Measurements from ENCODE around the gene ABTB2. TPM values are rescaled to one million over a fixed set of nuclear protein-coding genes. Genes with fewer than 3 reads are reported as not detected.

ABTB2 gene
- total RNA-seq, 2 experiments from 2014 or later, result 0.06 to 0.09 TPM

DNA sequence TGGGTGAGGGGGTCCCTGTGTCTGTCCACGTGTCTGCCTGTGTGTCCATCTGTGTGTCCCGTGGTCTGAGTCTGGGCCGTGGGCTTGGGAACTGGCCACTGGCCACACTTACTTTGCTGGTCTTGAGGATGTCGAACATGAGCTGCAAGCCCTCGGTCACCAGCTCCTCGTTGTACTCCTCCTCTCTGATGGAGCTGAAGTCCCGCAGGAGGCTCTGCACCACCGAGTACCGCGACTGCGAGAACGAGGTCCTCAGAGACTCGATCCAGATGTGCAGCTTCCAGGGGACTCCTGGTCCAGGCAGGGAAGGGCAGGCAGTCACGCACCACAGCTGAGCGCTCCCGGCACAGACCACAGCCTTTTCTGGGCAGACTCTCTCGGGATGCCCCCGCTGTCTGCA lies 197.0 kb downstream of the ABTB2 start:
- intact Hi-C loops (cut with micrococcal nuclease; ENCODE audit: unreplicated experiment), result no loop called here
- Histone ChIP-seq H3K36me3 (ENCODE audit: insufficient read depth, low read length) (no peaks in the 10 kb centered on the region; the same call in 1 of the 2 replicates), H3K4me1 (ENCODE audit: insufficient read depth, low read length, poor library complexity, severe bottlenecking) (no peaks in the 10 kb centered on the region), H2AFZ (ENCODE audit: low read length) (no peak overlapping the region), H3K4me3 (ENCODE audit: low read depth, low read length, poor library complexity, severe bottlenecking) (no peak overlapping the region), H3K9me2 (ENCODE audit: insufficient read depth, low read length) (no peaks in the 10 kb centered on the region), H4K20me1 (ENCODE audit: insufficient read depth, low read length) (no peaks in the 10 kb centered on the region), H3K79me2 (ENCODE audit: insufficient read depth, low read depth, low read length) (no peaks in the 10 kb centered on the region), H3K4me2 (ENCODE audit: low read length) (no peak overlapping the region), H3K9me3 (ENCODE audit: low read length) (no peaks in the 10 kb centered on the region), H3K27ac (ENCODE audit: low read depth, low read length, poor library complexity, severe bottlenecking) (no peak overlapping the region)
- ChIA-PET POLR2A (interaction anchor here (0.6 to 0.7 kb wide), 2 partner anchors 18 to 87 kb away, joined by 3 read pairs; no protein-coding TSS in a partner anchor), CTCF (ENCODE audit: unreplicated experiment) (no interaction called here)
- DNase-seq (ENCODE audit: low spot score), result no peak
- no TSS peak for BruUV-seq (replicated peaks)
- TF ChIP-seq CTCF (conservative IDR thresholded peaks at IDR 0.05; ENCODE audit: low read length) (no peak), EZH2phosphoT487 (IDR thresholded peaks at IDR 0.05; ENCODE audit: borderline replicate concordance, low read depth, low read length) (no peak)

DNA sequence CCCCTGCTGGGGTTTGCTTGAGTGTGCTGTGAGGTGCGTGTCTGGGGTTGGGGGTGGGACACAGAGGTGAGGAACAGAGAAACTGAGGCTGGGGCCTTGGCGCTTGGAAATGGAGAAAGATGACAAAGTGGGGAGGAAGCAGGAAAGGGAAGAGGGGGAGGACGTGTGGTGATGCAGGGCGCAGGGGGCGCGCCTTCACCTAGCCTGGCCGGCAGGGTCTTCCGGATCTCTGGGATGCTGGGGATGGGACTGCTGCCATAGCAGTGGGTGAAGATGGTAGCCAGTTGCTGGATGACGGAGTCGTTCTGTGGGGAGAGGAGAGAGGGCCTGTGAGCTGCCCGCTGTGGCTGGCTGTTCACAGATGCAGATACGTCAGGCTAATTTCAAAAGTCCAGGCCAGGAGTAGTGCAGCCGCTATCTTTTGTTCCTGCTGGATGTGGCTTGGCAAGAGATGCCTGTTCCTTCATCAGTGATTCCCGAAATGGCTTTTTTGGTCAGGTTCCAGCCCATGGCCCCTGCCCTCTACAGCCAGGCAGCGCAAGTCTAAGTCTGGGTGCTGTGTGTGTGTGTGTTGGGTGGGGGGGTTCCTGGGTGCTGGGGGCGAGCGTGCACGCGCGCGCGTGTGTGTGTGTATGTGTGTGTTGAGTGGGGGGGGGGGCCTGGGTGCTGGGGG lies 197.6 kb downstream of the ABTB2 start:
- Histone ChIP-seq H3K9me3 (ENCODE audit: low read length) (no peaks in the 10 kb centered on the region), H3K36me3 (ENCODE audit: insufficient read depth, low read length) (peaks cover 4% of the 10 kb centered on the region; the same call in 1 of the 2 replicates), H3K27ac (ENCODE audit: low read depth, low read length, poor library complexity, severe bottlenecking) (no peak overlapping the region), H2AFZ (ENCODE audit: low read length) (no peak overlapping the region), H3K4me3 (ENCODE audit: low read depth, low read length, poor library complexity, severe bottlenecking) (no peak overlapping the region), H3K4me1 (ENCODE audit: insufficient read depth, low read length, poor library complexity, severe bottlenecking) (no peaks in the 10 kb centered on the region), H3K9me2 (ENCODE audit: insufficient read depth, low read length) (no peaks in the 10 kb centered on the region), H3K79me2 (ENCODE audit: insufficient read depth, low read depth, low read length) (no peaks in the 10 kb centered on the region), H3K4me2 (ENCODE audit: low read length) (no peak overlapping the region), H4K20me1 (ENCODE audit: insufficient read depth, low read length) (no peaks in the 10 kb centered on the region)
- TF ChIP-seq EZH2phosphoT487 (IDR thresholded peaks at IDR 0.05; ENCODE audit: borderline replicate concordance, low read depth, low read length), result no peak
- intact Hi-C loops (cut with micrococcal nuclease; ENCODE audit: unreplicated experiment), result no loop called here
- no peak for DNase-seq (ENCODE audit: low spot score)
- BruUV-seq (replicated peaks), result no TSS peak
- ChIA-PET POLR2A (interaction anchor here (1.0 kb wide), 1 partner anchor 62 kb away, joined by 6 read pairs; no protein-coding TSS in a partner anchor), CTCF (ENCODE audit: unreplicated experiment) (no interaction called here)

- Histone ChIP-seq H3K9me3 (ENCODE audit: low read length) (no peaks in the 10 kb centered on the region), H3K36me3 (ENCODE audit: insufficient read depth, low read length) (peaks cover 12% of the 10 kb centered on the region; the same call in 1 of the 2 replicates), H3K4me2 (ENCODE audit: low read length) (no peak overlapping the region), H3K27ac (ENCODE audit: low read depth, low read length, poor library complexity, severe bottlenecking) (no peak overlapping the region), H4K20me1 (ENCODE audit: insufficient read depth, low read length) (no peaks in the 10 kb centered on the region), H3K9me2 (ENCODE audit: insufficient read depth, low read length) (no peaks in the 10 kb centered on the region), H3K4me1 (ENCODE audit: insufficient read depth, low read length, poor library complexity, severe bottlenecking) (peaks cover 12% of the 10 kb centered on the region), H2AFZ (ENCODE audit: low read length) (no peak overlapping the region), H3K79me2 (ENCODE audit: insufficient read depth, low read depth, low read length) (no peaks in the 10 kb centered on the region), H3K4me3 (ENCODE audit: low read depth, low read length, poor library complexity, severe bottlenecking) (no peak overlapping the region)
- ChIA-PET POLR2A (no interaction called here), CTCF (ENCODE audit: unreplicated experiment) (no interaction called here)
- intact Hi-C loops (cut with micrococcal nuclease; ENCODE audit: unreplicated experiment), result no loop called here
- TF ChIP-seq CTCF (conservative IDR thresholded peaks at IDR 0.05; ENCODE audit: low read length), result no peak
- TF ChIP-seq EZH2phosphoT487 (IDR thresholded peaks at IDR 0.05; ENCODE audit: borderline replicate concordance, low read depth, low read length), result no peak
- DNase-seq (ENCODE audit: low spot score), result peak; percentile 33
- no TSS peak for BruUV-seq (replicated peaks)
Observed at GRCh38 chr11:34158661-34159060, 199.1 kb downstream of the ABTB2 start.
